HG03039 (cell line): Measurements from ENCODE around the gene TSNAX.
"Not testable (repeated sequence)": the region's sequence is repeated elsewhere in the genome, so short reads cannot be mapped to it uniquely, and the experiment has no call there.

ENCODE experiments used
- ATAC-seq: cut with Tn5 transposase; IDR thresholded peaks from one replicate; pipeline ENCODE4 v1.9.1; 2021; ENCODE audit warnings: mild to moderate bottlenecking, moderate library complexity; ENCODE audit not compliant: unreplicated experiment

The TSNAX gene

DNA sequence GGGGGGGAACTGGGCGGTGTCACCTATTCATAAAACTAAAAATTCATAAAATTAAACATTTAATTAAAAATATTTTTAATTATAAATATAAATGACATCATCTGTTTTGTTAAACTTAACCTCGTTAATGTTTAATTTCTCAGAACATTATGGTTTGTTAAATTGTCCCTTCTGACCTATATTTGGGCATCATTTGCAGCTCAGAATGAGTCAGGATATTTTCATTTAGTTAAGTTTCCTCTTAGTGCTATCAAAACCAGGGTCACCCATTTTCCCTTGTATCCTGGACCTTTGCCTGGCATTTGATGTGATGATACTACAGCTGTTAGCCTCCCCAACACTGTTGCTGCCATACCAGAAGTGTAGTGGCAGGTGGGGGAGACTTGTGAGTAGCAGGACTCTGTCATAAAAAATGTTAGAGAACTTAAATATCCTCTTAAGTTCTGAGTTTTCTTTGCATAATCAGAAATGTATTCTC lies 30.3 kb downstream of the TSNAX start:
- ATAC-seq, result no peak

DNA sequence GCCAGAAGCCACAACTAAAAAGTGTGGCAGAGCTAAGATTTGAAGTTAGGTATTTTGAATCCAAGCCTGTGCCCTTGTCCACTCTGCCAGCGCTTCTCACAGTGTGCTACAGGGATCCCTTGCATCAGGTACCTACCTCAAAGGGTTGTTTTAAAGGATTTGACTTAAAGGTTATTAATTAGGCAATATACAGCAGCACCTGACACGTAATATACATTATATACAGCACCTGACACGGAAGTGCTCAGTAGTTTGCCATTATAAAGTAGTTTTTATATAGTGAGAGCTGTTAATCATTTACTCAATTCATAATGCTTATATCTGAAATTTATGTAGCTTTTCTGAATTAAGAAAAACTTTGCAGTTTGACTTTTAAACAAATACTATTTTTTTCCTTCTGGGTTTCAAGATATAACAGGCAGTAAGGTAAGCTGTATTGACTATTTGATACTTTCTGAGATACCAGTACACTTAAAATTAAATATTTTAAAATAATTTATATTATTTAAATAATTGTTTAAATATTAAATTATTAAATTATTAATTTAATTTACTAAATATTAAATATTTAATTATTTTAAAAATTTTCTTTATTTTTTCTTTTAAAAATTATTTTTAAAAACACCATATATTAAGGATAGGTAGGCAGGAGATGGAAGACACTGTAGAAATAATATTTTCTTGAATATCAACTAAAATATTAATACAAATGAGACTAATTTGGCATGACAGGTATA lies 33.3 kb downstream of the TSNAX start:
- ATAC-seq, result no peak

DNA sequence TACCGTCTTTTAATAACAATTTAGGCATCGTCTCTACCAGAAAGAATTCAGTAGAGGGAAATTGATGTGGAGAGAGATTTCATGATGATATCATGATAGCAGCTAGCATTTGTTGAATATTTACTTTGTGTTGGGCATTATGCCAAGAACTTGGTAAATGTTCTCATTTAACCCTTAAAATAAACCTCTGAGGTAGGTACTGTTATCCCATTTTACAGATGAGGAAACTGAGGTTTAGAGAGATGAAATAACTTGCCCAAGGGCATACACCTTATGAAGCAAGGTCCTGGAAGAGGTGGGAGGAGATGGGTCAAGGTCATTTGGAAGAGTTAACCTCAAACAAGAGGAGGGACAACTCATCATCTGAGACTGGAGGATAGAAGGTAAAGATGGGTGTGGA lies 34.8 kb downstream of the TSNAX start:
- no peak for ATAC-seq

DNA sequence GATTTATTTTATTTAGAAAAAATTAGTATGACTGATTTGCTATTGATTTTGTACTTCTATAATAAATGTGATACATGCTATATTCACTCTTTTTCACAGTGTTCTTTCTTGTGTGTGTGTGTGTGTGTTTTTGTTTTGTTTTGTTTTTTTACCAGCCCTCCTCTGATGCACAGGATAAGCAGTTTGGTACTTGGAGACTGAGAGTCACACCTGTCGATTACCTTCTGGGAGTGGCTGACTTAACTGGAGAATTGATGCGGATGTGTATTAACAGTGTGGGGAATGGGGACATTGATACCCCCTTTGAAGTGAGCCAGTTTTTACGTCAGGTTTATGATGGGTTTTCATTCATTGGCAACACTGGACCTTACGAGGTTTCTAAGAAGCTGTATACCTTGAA lies 35.9 kb downstream of the TSNAX start:
- ATAC-seq, result no peak

DNA sequence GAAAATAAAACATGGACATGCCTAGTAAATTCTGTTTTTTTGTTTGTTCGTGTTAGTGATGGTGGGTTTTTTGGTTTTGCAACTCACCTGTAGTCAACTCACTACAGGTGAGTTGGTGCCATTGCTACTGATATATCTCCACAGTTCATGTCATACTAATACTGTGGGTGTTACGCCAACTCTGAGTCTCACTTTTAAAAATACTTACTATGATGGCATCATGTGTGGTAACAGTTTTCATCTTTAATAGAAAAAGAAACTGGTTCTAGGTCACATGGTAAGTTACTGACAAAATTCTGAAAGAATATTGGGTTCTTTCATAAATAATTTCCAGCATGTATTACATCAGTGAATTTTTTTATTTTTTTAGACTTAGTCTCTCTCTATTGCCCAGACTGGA lies 38.0 kb downstream of the TSNAX start:
- ATAC-seq, result no peak

DNA sequence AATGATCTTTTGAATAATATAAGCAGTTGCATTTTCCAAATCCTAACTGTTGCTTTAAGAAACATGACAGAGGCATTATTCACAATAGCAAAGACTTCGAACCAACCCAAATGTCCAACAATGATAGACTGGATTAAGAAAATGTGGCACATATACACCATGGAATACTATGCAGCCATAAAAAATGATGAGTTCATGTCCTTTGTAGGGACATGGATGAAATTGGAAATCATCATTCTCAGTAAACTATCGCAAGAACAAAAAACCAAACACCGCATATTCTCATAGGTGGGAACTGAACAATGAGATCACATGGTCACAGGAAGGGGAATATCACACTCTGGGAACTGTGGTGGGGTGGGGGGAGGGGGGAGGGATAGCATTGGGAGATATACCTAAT lies 41.8 kb downstream of the TSNAX start:
- not testable (repeated sequence) for ATAC-seq

DNA sequence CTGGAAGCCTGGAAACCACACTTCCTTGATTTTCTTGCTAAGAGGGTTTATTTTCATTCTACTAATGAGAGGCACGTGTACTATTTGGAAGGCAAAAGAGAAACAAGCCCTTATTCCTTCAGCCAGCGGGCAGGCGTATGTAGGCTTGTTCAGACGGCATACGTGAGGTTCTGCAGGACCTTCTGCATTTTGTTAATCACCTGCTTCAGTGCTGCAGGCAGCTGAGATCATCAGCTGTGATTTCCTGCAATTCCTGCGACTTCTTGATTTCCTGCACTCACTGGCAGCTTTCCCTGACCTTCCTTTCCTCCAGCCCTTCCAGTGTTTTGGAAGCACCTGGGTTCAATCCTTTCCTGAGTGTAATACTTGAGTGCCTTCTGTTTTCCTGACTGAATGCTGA lies 43.4 kb downstream of the TSNAX start:
- no peak for ATAC-seq

DNA sequence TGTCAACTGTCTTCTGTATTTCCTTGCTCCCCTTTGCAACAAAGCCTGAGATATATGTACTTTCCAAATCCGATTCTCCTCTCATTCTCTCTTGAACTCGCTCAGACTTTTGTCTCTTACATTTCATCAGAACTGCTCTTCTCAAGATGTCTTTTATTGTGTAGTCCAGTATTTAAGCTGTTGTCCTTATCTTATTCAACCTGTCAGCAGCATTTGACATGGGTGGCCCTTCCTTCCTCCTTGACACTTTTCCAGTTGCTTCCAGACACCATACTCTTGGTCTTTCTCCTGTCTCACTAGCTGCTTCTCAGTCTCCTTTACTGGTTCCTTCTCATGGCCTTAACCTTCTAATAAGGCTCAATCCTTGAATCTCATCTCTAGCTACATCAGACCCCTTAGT lies 47.0 kb downstream of the TSNAX start:
- ATAC-seq, result no peak

DNA sequence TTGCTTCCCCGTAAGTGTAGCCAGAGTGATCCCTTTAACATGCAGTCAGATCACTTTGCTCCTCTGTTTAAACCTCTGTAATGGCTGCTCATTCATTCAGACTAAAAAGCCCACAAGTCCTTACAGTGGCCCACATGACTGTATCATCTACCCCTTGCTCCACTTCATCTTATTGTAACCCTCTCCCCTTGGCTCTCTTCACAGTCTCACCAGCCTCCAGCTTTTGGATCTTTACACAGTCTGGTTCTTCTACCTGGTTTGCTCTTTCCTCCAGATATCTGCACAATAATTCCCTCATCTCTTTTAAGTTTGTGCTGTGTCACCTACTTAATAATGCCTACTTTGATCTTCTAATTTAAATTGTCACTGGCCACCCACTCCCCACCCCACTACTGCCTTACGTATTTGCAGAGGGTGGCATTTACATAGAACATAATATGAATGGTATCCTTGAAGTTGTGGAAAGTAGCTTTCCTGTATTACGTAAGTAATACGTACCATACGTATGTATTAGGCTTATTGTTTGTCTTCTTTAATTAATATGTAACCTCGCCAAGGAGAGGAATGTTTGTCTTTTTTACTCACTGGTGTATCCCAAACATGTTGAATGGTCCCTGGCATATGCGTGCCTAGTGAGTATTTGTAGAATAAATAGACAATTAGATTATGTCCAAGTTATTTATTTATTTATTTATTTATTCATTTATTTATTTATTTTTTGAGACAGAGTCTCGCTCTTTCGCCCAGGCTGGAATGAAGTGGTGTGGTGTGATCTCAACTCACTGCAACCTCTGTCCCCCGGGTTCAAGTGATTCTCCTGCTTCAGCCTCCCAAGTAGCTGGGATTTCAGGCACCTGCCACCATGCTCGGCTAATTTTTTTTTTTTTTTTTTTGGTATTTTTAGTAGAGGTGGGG lies 48.6 kb downstream of the TSNAX start:
- no peak for ATAC-seq

DNA sequence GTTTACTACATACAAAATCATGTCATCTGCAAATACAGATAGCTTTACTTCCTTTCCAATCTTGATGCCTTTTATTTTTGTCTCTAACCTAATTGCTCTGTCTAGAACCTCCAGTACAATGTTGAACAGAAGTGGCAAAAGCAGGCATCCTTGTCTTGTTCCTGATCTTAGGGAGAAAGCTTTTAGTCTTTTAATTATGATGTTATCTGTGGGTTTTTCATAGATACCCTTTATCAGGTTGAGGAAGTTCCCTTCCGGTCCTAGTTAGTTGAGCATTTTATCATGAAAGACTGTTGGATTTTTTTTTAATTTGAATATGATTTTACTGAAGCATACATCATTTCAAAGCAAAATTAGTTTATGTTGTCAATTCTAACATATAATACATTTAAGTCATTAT lies 52.4 kb downstream of the TSNAX start:
- ATAC-seq, result no peak

DNA sequence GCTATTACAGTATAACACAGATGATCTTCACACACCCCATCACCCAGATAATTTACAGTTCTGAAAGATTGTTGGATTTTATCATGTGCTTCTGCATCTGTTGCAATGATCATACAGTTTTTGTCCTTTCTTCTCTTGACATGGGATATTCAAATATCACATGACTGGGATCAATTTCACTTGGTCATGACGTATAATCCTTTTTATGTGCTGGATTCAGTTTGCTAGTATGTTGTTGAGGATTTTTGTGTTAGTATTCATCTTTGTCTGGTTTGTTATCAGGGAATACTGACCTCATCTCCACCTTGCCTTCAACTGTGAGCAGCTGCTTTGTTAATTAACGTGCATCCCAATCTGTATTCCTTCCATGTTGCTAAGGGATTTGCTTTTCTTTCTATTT lies 53.4 kb downstream of the TSNAX start:
- ATAC-seq, result no peak

DNA sequence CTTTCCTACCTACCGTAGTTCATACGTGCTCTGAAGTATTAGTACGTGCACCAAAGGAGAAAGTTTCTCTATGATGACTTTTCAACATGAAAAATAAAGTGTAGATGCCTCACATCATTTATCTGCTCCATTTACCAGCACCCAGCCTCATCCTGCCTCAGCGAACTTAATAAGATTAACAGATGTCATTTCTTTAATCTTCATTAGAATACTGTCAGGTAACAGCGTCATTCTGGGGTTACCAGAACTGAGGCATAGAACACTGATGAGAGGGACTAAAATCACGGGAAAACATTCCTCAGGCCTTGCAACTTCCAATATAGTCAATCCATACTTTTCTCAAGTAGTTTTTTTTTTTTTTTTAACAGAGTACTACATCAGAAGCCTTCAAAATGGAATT lies 54.9 kb downstream of the TSNAX start:
- no peak for ATAC-seq

DNA sequence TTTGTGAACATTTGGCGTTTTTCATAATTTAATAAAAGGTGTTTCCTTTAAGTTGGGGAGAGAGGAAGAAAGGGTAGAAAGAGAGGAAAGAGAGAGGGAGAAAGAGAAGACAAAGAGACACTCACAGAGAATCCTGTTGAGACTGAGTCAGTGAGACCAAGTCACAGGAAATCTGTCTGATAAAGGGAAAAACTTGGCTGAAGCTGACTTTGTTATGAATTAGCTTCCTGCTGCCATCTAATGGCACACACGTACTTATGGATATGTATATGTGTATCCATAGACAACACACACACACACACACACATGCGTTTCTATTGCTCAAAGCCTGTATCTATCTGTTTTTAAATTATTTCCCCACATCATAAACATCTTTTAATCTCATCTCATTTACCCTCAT lies 55.6 kb downstream of the TSNAX start:
- no peak for ATAC-seq

DNA sequence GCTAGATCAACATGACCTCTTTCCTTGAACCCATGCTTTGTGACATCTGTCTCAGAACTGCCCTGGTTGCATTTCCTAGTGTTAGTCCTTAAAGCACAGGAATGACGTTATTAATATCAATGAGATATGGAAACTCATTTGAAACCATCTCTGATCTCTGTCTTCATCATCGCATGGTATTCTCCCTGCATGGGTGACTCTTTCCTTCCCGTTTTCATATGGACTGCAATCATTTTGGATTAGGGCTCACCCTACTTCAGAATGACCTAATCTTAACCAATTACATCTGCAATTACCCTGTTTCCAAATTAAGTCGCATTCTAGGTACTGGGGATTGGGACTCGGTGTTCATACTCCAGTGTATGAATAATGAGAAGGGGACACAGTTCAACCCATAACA lies 56.5 kb downstream of the TSNAX start:
- no peak for ATAC-seq

DNA sequence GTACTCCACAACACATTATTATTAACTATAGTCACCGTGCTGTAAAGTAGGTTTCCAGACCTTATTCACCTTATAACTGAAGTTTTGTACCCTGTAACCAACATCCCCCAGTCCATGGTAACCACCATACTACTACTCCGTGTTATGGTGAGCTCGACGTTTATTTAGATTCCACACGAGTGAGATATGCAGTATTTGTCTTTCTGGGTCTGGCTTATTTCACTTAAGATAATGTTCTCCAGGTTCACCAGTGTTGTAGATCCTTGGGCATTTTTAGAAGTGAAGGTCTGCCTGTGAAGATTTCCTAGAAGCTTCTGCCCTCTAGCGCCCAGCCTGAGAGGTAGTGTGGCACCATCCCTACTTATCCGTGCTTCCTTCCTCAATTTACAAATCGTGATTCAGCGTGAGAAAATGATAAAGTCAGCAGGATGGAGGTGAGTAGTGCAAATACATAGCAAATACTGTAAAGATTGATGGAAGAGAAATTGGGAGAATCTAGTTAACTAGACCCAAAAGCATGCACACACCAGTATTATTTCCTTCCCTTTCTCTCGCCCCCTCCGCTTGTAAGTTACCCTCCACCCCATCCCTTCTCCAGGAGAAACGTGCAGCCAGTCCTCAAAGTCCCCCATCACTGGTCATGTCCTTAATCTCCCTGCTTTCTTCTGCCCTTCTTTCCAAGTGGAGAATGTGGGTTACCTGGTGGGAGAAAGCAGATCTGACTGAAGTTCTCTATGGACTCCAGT lies 62.2 kb downstream of the TSNAX start:
- no peak for ATAC-seq

DNA sequence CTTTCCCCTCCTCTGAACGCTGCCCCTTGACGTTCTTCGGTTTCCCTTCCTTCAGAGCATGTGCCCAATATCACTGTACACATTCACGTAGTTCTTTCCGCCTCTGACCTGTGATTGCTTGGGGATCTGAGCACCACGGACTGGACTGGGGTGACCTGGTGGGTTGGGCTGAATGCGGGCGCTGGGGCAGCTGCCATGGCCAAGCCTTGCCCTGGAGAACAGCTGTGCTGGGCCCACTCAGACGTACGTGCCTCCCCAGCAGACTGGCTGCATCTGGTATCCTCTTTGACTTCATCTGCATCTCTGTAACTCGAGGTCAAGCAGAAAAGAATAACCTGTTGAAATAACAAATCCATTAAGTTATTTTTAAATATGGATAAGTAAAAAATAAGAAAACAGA lies 63.0 kb downstream of the TSNAX start:
- ATAC-seq, result no peak

DNA sequence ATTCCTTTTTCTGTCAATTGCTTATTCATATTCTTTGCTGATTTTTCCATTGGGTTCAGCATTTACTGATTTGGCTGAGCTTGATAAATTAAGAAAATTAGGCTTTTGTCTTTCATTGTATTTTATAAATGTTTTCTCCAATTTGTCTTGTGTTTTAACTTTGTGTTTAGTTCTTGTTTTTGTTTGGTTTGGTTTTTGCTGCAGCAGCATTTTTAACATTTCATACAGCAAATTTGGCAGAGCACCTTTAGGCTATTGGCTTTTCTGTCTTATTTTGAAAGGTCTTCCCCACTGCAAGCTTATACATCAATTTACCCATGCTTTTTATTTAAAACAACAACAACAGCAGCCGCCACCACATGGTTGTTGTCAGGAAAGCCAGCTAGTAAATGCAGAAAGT lies 64.3 kb downstream of the TSNAX start:
- ATAC-seq, result no peak

DNA sequence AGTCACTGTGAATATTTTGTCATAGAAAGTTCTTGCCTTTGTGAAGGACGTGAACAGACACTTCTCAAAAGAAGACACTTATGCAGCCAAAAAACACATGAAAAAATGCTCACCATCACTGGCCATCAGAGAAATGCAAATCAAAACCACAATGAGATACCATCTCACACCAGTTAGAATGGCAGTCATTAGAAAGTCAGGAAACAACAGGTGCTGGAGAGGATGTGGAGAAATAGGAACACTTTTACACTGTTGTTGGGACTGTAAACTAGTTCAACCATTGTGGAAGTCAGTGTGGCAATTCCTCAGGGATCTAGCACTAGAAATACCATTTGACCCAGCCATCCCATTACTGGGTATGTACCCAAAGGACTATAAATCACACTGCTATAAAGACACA lies 64.8 kb downstream of the TSNAX start:
- ATAC-seq, result not testable (repeated sequence)

DNA sequence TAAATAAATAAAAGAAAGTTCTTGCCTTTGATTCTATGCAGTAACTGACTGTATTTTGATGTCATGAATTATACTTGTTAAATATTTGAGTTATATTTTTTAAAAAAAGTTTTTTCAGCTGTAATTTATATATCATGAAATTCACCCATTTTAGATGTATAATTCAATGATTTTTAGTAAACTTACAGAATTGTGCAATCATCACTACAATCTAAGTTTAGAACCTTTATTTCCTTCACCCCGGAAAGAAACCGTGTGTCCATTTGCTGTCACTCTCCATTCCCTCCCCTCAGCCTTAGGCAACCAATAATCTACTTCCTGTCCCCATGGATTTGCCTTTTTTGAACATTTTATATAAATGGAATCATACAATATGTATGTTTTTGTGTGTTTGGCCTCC lies 65.7 kb downstream of the TSNAX start:
- no peak for ATAC-seq

DNA sequence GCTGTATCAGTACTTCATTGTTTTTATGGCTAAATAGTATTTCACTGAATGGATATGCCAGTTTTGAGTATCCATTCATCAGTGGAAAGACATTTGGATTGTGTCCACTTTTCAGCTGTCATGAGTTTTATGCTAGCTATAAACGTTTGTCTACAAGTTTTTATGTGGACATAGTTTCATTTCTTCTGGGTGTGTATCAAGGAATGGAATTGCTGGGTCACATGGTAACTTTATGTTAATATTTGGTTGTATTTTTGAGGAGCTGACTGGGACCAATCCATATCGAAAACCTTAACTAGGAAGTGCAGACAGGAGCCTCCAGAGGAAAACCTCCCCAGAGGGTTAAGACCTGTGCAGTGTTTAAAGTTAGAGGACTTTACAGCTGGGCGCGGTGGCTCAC lies 66.3 kb downstream of the TSNAX start:
- ATAC-seq, result no peak

DNA sequence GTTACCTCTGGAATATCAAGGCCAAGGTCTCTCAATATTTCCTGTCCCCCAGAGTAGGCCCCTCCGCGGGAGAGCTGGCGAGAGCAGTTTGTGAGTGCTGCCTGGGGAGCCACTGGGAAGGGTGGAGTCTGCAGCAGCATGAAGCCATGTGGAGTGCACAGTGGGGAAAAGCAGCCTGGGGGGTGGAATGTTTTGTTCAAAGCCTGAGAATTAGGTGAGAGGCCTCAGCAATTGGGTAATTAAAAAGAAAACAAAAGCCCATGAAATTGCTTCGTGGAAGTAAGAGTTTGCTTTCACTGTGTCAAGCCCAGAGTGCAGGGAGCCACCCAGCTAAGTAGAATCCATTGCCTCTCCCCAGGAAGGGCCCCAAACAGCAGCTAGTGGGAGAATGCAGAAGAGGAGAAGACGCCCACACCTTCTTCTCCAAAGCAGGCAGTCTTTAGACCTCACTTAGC lies 67.9 kb downstream of the TSNAX start:
- no peak for ATAC-seq
